Non-pigmented ciliary epithelial cell (primary cell): ENCODE results near the gene CCDC148.
"Not testable (repeated sequence)": the region's sequence is repeated elsewhere in the genome, so short reads cannot be mapped to it uniquely, and the experiment has no call there.

Source experiments
- DNase-seq: peaks from one replicate; pipeline ENCODE4 v3.0.0-alpha.2; 2010; ENCODE audit warnings: low read depth

Gene CCDC148

GRCh38 chr2:158351466-158351816 lies 105.1 kb downstream of the CCDC148 start:
- DNase-seq = not testable (repeated sequence)

GRCh38 chr2:158350751-158351465 lies 105.6 kb downstream of the CCDC148 start:
- DNase-seq = not testable (repeated sequence)

- DNase-seq = no peak
Observed at GRCh38 chr2:158346032-158346431, 110.5 kb downstream of the CCDC148 start.

GRCh38 chr2:158339513-158339912 lies 117.0 kb downstream of the CCDC148 start:
- no peak for DNase-seq

GRCh38 chr2:158337018-158337417 lies 119.5 kb downstream of the CCDC148 start:
- DNase-seq = no peak

- not testable (repeated sequence) for DNase-seq
Observed at GRCh38 chr2:158331799-158332198, 124.8 kb downstream of the CCDC148 start.

GRCh38 chr2:158325782-158326340 lies 130.7 kb downstream of the CCDC148 start:
- no peak for DNase-seq

GRCh38 chr2:158325031-158325781 lies 131.3 kb downstream of the CCDC148 start:
- peak; percentile 41 for DNase-seq

- no peak for DNase-seq
Observed at GRCh38 chr2:158323381-158323780, 133.2 kb downstream of the CCDC148 start.

- peak; percentile 60 for DNase-seq
Observed at GRCh38 chr2:158321264-158321663, 135.3 kb downstream of the CCDC148 start.

- DNase-seq = no peak
Observed at GRCh38 chr2:158319269-158319668, 137.3 kb downstream of the CCDC148 start.

GRCh38 chr2:158317642-158318041 lies 138.9 kb downstream of the CCDC148 start:
- no peak for DNase-seq

GRCh38 chr2:158315803-158316414 lies 140.6 kb downstream of the CCDC148 start:
- no peak for DNase-seq

- DNase-seq = no peak
Observed at GRCh38 chr2:158315000-158315399, 141.6 kb downstream of the CCDC148 start.

- DNase-seq = no peak
Observed at GRCh38 chr2:158313734-158314133, 142.8 kb downstream of the CCDC148 start.

- no peak for DNase-seq
Observed at GRCh38 chr2:158312981-158313380, 143.6 kb downstream of the CCDC148 start.

- DNase-seq = not testable (repeated sequence)
Observed at GRCh38 chr2:158310407-158310806, 146.1 kb downstream of the CCDC148 start.

- no peak for DNase-seq
Observed at GRCh38 chr2:158305501-158305900, 151.1 kb downstream of the CCDC148 start.

GRCh38 chr2:158300394-158300793 lies 156.2 kb downstream of the CCDC148 start:
- DNase-seq = no peak

- DNase-seq = no peak
Observed at GRCh38 chr2:158297606-158298005, 158.9 kb downstream of the CCDC148 start.

- DNase-seq = no peak
Observed at GRCh38 chr2:158297120-158297519, 159.4 kb downstream of the CCDC148 start.

- DNase-seq = no peak
Observed at GRCh38 chr2:158293722-158294121, 162.8 kb downstream of the CCDC148 start.
